Measurements from ENCODE around the gene SLC7A4. TPM values are rescaled to one million over a fixed set of nuclear protein-coding genes. Genes with fewer than 3 reads are reported as not detected.
"Not testable (repeated sequence)": the region's sequence is repeated elsewhere in the genome, so short reads cannot be mapped to it uniquely, and the experiment has no call there.

The SLC7A4 gene
- total RNA-seq, 1 donor from 2014 or later = not detected

- DNase-seq (ENCODE audit: low read depth, low spot score) = no peak
These were observed 9.3 kb downstream of the SLC7A4 start for GRCh38 chr22:21022955-21023614.

- DNase-seq (ENCODE audit: low read depth, low spot score) = no peak
These were observed 9.9 kb downstream of the SLC7A4 start for GRCh38 chr22:21022507-21022906.

GRCh38 chr22:21020802-21021429 lies 11.4 kb downstream of the SLC7A4 start:
- DNase-seq (ENCODE audit: low read depth, low spot score) = no peak

DNA sequence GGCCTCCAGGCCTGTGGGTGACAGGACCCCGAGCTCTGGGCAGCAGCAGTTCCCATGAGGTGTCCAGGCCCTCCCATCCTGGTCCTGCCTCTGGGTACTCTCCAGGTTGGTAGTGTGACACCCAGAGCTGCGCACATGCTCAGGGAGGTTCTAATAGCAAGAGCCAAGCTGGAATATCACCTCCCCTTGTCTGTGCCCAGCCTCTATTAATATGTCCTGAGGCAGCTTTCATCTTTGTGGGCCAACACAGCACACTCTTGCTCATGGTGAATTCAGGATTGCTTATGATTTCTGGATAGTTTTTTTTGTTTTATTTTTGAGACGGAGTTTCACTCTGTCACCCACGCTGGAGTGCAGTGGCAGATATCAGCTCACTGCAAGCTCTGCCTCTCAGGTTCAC lies 14.0 kb downstream of the SLC7A4 start:
- DNase-seq (ENCODE audit: low read depth, low spot score) = no peak

GRCh38 chr22:21016644-21017420 lies 15.5 kb downstream of the SLC7A4 start:
- no peak for DNase-seq (ENCODE audit: low read depth, low spot score)

GRCh38 chr22:21015466-21016006 lies 16.8 kb downstream of the SLC7A4 start:
- no peak for DNase-seq (ENCODE audit: low read depth, low spot score)

- DNase-seq (ENCODE audit: low read depth, low spot score) = no peak
These were observed 17.5 kb downstream of the SLC7A4 start, which contains the start of gene P2RX6 for GRCh38 chr22:21014726-21015465. P2RX6 (plus strand) TSS chr22:21015165; CDS start chr22:21015175, 10 bp downstream.

DNA sequence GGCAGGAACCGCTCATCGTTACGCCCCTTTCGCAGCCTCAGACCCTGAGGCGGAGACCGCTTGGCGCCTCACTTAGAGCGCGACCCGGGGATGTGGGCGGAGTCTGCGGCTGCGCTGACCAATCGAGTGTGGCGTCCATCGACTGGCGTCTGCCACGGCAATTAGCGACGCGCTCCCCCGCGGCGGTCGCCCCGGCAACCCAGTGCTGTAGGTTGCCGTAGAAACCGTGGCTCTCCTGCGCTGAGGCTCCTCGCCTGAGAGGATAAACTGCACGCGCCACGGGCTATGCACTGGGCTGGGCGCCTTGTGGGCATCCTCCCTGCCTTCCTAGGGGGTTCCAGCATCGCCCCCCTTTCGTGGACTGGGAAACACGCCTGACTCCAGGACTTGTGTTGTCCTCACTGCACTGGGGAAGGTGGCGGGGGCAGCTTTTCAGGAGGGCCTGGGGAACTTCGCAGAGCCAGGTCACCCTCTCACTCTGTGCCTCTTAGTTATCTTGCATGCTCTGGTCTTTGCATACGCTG lies 18.1 kb downstream of the SLC7A4 start:
- peak; percentile 64 for DNase-seq (ENCODE audit: low read depth, low spot score)

DNA sequence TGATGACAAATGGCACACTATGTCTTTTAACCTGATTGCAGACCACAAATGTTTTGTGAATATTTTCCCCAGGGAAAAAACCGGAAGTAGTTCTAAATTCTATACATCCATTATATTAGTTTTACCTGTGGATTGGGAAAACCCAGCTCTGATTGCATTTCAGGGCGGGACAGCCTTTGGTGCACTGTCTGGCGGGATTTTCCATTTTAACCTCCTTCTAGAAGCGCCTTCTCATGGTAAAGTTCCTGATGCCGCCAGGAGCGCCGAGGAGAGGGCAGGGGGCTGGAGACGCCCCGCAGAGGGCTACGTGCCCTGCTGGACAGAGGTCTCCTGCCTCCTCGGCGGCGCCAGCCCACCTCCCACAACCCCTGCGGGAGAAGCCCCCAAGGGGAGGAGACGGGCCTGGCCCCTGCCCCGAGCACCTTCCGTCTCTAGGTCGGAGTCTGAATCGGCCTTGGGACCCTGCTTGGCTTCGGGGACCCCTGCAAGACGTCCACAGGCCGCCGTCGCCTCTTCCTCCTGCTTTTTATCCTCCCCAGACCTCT lies 18.6 kb downstream of the SLC7A4 start:
- DNase-seq (ENCODE audit: low read depth, low spot score) = no peak

DNA sequence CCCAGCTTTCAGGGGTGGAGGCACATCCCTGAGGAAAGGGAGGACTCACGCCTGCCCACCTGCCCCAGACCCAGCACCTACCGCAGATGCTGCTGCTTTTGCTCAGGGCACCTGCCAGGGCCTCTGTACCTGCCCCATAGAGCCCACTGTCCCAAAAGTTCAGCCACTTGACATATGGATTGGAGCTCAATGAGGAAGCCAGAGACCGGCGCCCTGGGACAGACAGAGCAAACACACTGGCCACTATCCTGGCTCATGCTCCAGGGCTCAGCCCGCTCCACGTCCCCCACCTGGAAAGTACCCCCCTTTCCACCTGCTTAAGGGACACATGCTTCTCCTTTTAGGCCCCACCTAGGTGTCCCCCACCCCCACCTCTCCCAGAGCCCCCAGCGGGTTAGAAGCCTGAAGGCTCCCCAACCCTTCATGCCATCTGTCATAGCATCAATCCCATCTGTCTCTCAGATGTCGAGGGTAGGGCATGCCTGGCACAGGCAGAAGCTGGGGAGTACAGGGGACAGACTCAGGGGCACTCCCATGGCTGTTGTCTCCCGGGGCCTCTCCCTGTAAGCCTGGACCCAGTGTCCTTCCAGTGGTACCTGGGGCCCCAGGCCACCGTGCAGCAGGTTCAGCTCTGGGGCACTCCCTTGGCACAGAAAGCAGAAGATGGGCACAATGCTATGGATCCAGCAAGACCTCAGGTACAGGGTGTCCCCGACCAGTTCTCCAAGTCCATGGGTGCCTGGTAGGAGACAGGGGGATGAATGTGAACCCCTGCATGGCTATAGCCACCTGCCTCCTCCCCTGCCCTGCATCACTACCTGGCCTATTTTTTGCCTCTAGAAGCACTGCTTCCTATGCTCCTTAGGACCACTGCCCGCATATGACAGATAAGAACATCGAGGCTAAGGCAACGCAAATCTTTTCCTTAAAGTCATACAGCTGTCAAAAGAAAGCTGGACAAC lies 19.6 kb downstream of the SLC7A4 start:
- DNase-seq (ENCODE audit: low read depth, low spot score) = no peak

DNA sequence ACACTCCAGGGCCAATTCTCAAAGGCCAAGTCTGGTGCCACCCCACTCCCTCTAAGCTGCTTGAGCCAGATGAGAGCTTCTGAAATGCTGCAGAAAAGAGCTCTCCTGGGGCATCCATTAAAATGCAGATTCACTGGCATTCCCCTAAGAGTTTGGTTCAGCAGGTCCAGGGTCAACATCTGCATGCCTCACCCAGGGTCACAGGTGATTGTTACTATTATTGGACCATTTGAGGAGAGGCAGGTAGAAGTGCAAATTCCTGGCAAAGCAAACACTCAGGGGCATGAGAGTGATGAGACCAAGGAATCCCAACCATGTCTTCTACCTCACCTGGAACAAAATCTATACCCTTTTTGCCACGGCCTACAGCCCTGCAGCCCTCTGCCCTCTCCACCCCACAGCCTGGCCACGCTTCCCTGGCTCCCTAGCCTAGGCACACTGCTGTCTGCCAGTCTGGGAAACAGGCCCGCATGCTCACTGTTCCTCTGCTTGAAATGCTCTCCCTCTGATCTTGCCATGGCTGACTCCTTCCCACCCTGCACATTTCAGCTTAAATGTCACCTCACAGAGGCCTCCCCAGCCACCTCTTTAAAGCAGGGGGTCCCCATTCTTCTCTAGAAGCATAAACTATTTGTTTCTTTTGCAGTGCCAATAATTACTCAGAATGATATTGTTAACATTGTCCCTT lies 21.8 kb downstream of the SLC7A4 start:
- DNase-seq (ENCODE audit: low read depth, low spot score) = no peak

DNA sequence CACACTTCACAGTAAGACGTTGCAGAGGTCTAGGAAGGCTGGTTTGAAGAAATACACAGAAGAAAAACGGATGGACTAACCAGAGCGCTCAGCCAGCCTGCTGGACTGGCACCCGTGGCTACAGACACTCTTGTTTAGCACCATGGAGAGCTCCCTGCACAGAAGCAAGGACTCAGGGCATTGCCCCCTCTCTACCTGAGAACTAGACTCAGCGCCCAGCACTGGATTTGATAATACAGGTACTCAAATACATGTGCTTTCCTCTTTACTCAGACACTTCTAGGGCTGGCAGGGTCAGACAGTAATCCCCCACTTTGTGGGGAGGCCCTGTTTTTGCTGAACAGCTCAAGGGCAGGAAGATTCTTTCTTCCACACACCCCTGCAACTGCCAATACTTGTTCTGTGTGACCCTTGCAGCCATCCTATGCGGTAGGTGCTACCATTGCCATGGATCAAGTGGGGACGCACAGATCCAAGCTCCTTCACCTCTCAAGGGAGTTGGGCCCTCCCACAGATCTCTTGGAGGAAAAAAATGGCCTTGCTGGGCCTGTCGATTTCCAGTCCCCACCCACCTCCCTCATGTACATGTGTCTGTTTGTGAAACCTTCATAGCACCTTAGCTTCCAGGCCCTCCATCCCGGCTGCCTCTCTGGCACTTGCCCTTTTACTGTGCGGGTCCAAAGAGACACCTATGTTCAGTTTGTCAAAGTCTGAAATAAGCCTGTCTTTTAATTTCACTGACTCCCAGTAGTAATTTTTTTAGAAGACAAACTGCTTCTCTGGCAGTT lies 22.5 kb downstream of the SLC7A4 start:
- peak; percentile 24 for DNase-seq (ENCODE audit: low read depth, low spot score)

DNA sequence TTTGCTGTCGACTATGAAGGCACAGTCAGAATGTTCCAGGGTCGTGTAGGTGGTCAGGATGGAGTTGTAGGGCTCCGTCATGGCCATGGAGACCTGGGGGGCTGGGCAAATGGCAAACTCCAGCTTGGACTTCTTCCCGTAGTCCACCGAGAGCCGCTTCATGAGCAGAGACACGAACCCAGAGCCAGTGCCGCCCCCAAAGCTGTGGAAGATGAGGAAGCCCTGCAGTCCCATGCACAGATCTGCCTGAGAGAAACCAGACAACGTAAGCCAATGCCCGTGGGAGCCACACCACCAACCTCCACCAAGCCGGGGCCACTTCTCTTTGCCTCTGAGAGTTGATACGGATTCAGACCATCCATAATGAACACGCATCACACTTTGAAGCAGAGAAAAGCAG lies 23.2 kb downstream of the SLC7A4 start:
- DNase-seq (ENCODE audit: low read depth, low spot score) = not testable (repeated sequence)

DNA sequence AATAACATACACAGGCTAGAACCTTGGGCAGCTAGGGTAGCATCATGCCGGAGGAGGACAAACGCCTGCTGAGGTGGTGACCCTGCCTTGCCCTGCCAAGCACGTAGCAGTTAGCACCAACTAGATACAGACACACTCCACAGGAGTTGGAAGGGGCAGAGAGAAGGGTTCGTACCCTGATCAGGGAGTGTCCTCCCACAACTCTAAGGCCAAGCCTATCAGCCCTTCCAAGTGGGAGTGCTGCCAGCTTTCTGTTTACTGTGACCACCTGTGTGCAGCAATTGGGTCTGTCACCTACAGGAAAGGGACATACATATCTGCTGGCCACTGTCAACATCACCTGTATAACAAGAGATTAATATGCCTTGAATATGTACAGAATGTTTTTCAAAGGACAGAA lies 28.6 kb downstream of the SLC7A4 start:
- no peak for DNase-seq (ENCODE audit: low read depth, low spot score)

- DNase-seq (ENCODE audit: low read depth, low spot score) = peak; percentile 76
These were observed 30.6 kb downstream of the SLC7A4 start, which contains the start of gene THAP7 for GRCh38 chr22:21001601-21002325. THAP7 (minus strand) TSS chr22:21002118; CDS start chr22:21001911, 207 bp downstream.

DNA sequence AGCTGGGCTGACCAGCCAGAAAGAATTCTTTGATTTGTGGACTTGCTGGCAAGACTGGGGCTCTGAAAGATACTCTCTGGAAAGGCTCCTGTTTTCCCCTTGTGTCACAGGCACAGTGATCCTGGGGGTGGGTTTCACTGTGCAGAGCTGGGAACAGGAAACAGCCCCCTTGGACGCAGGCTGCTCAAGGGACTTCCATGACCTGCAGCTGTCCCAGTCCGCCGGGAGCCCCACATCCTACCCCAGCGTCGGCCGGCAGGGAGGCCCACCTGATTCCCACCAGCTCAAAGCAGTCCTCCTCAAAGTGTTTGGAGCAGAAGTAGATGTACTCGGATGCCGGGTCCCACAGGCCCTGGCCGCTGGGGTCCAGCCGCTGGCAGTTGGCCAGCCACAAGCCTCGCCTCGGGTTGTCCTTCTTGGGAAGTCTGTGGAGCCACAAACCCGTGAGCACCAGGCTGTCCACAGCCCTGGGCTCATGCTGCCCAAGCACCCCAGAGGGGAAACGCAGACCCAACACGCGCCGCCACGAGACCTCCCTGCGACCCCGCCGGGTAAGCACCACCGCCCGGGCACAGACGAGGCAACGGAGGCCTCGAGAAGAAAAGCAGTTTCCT lies 31.3 kb downstream of the SLC7A4 start:
- DNase-seq (ENCODE audit: low read depth, low spot score) = no peak
